Brain microvascular endothelial cell (primary cell): Measurements from ENCODE around the gene CARD10.
A peak's percentile ranks its signal among the peaks of the same experiment; 100 is the strongest.

ENCODE experiments used
- DNase-seq: peaks from one replicate; pipeline ENCODE4 v3.0.0-alpha.2; 2020
- H3K27ac ChIP-seq: fragments of 250-450 bp; sonication (Bioruptor Pico); 2 replicates; pipeline ENCODE4 v1.5.1; 2020; ENCODE audit warnings: mild to moderate bottlenecking, moderate library complexity
- H3K27me3 ChIP-seq: fragments of 250-450 bp; sonication (Bioruptor Pico); replicated peaks from 2 replicates; pipeline ENCODE4 v1.5.1; 2020; ENCODE audit warnings: mild to moderate bottlenecking
- H3K36me3 ChIP-seq: fragments of 250-450 bp; sonication (Bioruptor Pico); replicated peaks from 2 replicates; pipeline ENCODE4 v1.5.1; 2020; ENCODE audit warnings: mild to moderate bottlenecking
- H3K4me3 ChIP-seq: 2 replicates; pipeline ENCODE4 v1.5.1; 2011; ENCODE audit warnings: low read depth, mild to moderate bottlenecking, control low read depth, low read length, moderate library complexity
- CTCF ChIP-seq: IDR thresholded peaks from 2 replicates; pipeline ENCODE4 v1.5.1; 2011; ENCODE audit warnings: low read depth, mild to moderate bottlenecking, moderate library complexity, low read length, control low read depth, inconsistent platforms; ENCODE audit errors: missing control alignments
- in situ Hi-C: cut with HindIII; loops from 2 replicates; pipeline ENCODE4 v1.10.0; 2017; ENCODE audit warnings: low sequenced_read_pairs, low pct_ligation_motif_present

CARD10 gene

GRCh38 chr22:37499027-37499707 is 20.0 kb downstream of the CARD10 start:
- DNase-seq = no peak
- Histone ChIP-seq H3K27ac (no peak overlapping the region), H3K27me3 (no peaks in the 10 kb centered on the region), H3K4me3 (no peak overlapping the region), H3K36me3 (peaks cover 26% of the 10 kb centered on the region)
- no peak for TF ChIP-seq CTCF
- in situ Hi-C loops = no loop called here

GRCh38 chr22:37498289-37498909 is 20.8 kb downstream of the CARD10 start:
- H3K4me3 ChIP-seq = no peak overlapping the region
- peaks cover 18% of the 10 kb centered on the region for H3K36me3 ChIP-seq
- H3K27me3 ChIP-seq = no peaks in the 10 kb centered on the region
- DNase-seq = no peak
- TF ChIP-seq CTCF = peak; percentile 61
- no peak overlapping the region for H3K27ac ChIP-seq
- in situ Hi-C loops = no loop called here

GRCh38 chr22:37497062-37497599 is 22.1 kb downstream of the CARD10 start:
- DNase-seq = peak; percentile 76
- H3K36me3 ChIP-seq = peaks cover 8% of the 10 kb centered on the region
- H3K27ac ChIP-seq = peak overlapping the region; percentile 55
- TF ChIP-seq CTCF = no peak
- no peak overlapping the region for H3K4me3 ChIP-seq
- H3K27me3 ChIP-seq = no peaks in the 10 kb centered on the region
- in situ Hi-C loops = no loop called here

GRCh38 chr22:37496651-37497050 is 22.6 kb downstream of the CARD10 start:
- no peak for TF ChIP-seq CTCF
- Histone ChIP-seq H3K27ac (peak overlapping the region; percentile 55), H3K36me3 (peaks cover 8% of the 10 kb centered on the region), H3K27me3 (no peaks in the 10 kb centered on the region), H3K4me3 (no peak overlapping the region)
- peak; percentile 35 for DNase-seq
- in situ Hi-C loops = no loop called here

- no peak overlapping the region for H3K27ac ChIP-seq
- no peak for DNase-seq
- in situ Hi-C loops = no loop called here
- no peak overlapping the region for H3K4me3 ChIP-seq
- no peaks in the 10 kb centered on the region for H3K27me3 ChIP-seq
- H3K36me3 ChIP-seq = peaks cover 12% of the 10 kb centered on the region
- TF ChIP-seq CTCF = no peak
Observed at GRCh38 chr22:37493979-37494378, 25.2 kb downstream of the CARD10 start.
